GM12878 (cell line): Measurements from ENCODE around the gene FTHL17. TPM values are rescaled to one million over a fixed set of nuclear protein-coding genes. Genes with fewer than 3 reads are reported as not detected.

ENCODE experiments used
- ATAC-seq: fragments of 200-7000 bp; cut with Tn5 transposase; 3 replicates; pipeline ENCODE4 v1.9.1; 2020; ENCODE audit warnings: mild to moderate bottlenecking, moderate library complexity
- BruUV-seq: library from RNA; stranded (reverse); fragments of 400-500 nt; replicated peaks from 2 replicates; lab custom pipeline; 2021; lab: Mats Ljungman, UMichigan
- CTCF ChIA-PET: fragments of 300-600 bp; sonication (Branson Sonifier 250); formaldehyde crosslinking; extraction: SDS; loops from one replicate; lab custom pipeline; 2021; ENCODE audit warnings: inconsistent platforms; lab: Yijun Ruan, JAX
- POLR2A ChIA-PET: fragments of 350-600 bp; formaldehyde crosslinking; extraction: SDS; loops from one replicate; lab custom pipeline; 2021; ENCODE audit warnings: inconsistent platforms; lab: Charles Lee
- RAD21 ChIA-PET: fragments of 300-600 bp; sonication (Branson Sonifier 250); formaldehyde crosslinking; loops from one replicate; lab custom pipeline; 2023; ENCODE audit warnings: antibody characterized with exemption; ENCODE audit not compliant: unreplicated experiment; lab: Charles Lee
- SMC1A ChIA-PET: fragments of 300-600 bp; sonication (Branson Sonifier 250); formaldehyde crosslinking; loops from one replicate; lab custom pipeline; 2023; ENCODE audit not compliant: unreplicated experiment, uncharacterized antibody; lab: Charles Lee
- DNase-seq: peaks from one replicate; pipeline ENCODE4 v3.0.0-alpha.2; 2011; ENCODE audit warnings: low read depth, low spot score
- FAIRE-seq: peaks from 3 replicates; lab custom pipeline; 2011; peaks lifted over from hg19 to GRCh38; lab: Jason Lieb, UNC
- H2AFZ ChIP-seq: 2 replicates; pipeline ENCODE4 v1.6.0; 2011; ENCODE audit warnings: low read depth, low read length, control low read depth; ENCODE audit not compliant: control insufficient read depth
- H3K27ac ChIP-seq: 2 replicates; pipeline ENCODE4 v1.5.1; 2011; ENCODE audit warnings: control low read depth; ENCODE audit not compliant: control insufficient read depth, insufficient read depth
- H3K27me3 ChIP-seq, 2 experiments: replicated peaks in 1 of 2; 2 replicates each; pipeline versions ENCODE4 v1.6.0 to v1.6.1; 2011; ENCODE audit warnings: low read length in 1 of 2; ENCODE audit not compliant: control insufficient read depth in 2 of 2, insufficient read depth in 2 of 2
- H3K36me3 ChIP-seq, 2 experiments: 2 replicates each; pipeline ENCODE4 v1.5.1; 2011; ENCODE audit warnings: low read length in 1 of 2; ENCODE audit not compliant: control insufficient read depth in 2 of 2, insufficient read depth in 2 of 2
- H3K4me1 ChIP-seq: 2 replicates; pipeline ENCODE4 v1.6.1; 2011; ENCODE audit warnings: mild to moderate bottlenecking, low read length, moderate library complexity, mixed read lengths; ENCODE audit not compliant: control insufficient read depth, insufficient read depth
- H3K4me2 ChIP-seq: 2 replicates; pipeline ENCODE4 v1.6.0; 2011; ENCODE audit warnings: control low read depth; ENCODE audit not compliant: control insufficient read depth, insufficient read depth
- H3K4me3 ChIP-seq: fragments of 200-600 bp; sonication (generic); 2 replicates; pipeline ENCODE4 v1.5.1; 2016
- H3K79me2 ChIP-seq: 2 replicates; pipeline ENCODE4 v1.6.0; 2011; ENCODE audit warnings: low read length; ENCODE audit not compliant: control insufficient read depth, insufficient read depth
- H3K9ac ChIP-seq: 2 replicates; pipeline ENCODE4 v1.8.0; 2011; ENCODE audit warnings: low read length, control low read depth, mixed read lengths; ENCODE audit not compliant: control insufficient read depth, insufficient read depth
- H3K9me3 ChIP-seq: replicated peaks from 3 replicates; pipeline ENCODE4 v1.5.1; 2011; ENCODE audit warnings: mild to moderate bottlenecking, low read length; ENCODE audit not compliant: control insufficient read depth, insufficient read depth
- H4K20me1 ChIP-seq: 2 replicates; pipeline ENCODE4 v1.6.0; 2011; ENCODE audit not compliant: control insufficient read depth, insufficient read depth
- HDGF ChIP-seq: fragments of 450-650 bp; IDR thresholded peaks from 2 replicates; pipeline ENCODE4 v1.6.1; 2016; ENCODE audit warnings: antibody characterized with exemption
- MXI1 ChIP-seq: fragments of 150-350 bp; IDR thresholded peaks from 2 replicates; pipeline ENCODE4 v1.6.1; 2011; ENCODE audit warnings: low read depth, mild to moderate bottlenecking, inconsistent platforms, low read length, improper control_type of control experiment
- MYB ChIP-seq: fragments of 150-350 bp; IDR thresholded peaks from 2 replicates; pipeline ENCODE4 v1.6.1; 2014; ENCODE audit warnings: mild to moderate bottlenecking, low read depth, low read length, borderline replicate concordance
- SKIL ChIP-seq: fragments of 450-650 bp; IDR thresholded peaks from 2 replicates; pipeline ENCODE4 v1.6.1; 2017; ENCODE audit warnings: mild to moderate bottlenecking, low read depth, inconsistent platforms; ENCODE audit not compliant: poor library complexity, severe bottlenecking
- WGBS: methylation state at CpG from one replicate; pipeline ENCODE4 v1.1.6; 2016; ENCODE audit warnings: low lambda C conversion rate; ENCODE audit not compliant: insufficient replicate concordance, insufficient coverage; ENCODE audit errors: missing lambda C conversion rate; 5-methylcytosine and 5-hydroxymethylcytosine counted together
- in situ Hi-C: fragments of 300-500 bp; cut with MboI; formaldehyde crosslinking; loops from 9 replicates; pipeline ENCODE4 v1.14.3; 2018; ENCODE audit warnings: mixed read lengths
- intact Hi-C: fragments of 100-400 bp; cut with micrococcal nuclease; formaldehyde crosslinking; loops from one replicate; pipeline ENCODE4 v1.14.2; 2022; ENCODE audit not compliant: unreplicated experiment
- polyA plus RNA-seq, 11 experiments: library from polyadenylated mRNA; depleted of rRNA in 4 of 11; unstranded in 6 of 11; stranded (reverse) in 5 of 11; fragments of >200 nt; fragmentation: Nextera tagmentation in 4 of 11; fragmentation: Illumina TruSeq in 1 of 11; extraction: Ambion mirVana in 4 of 11; extraction: Trizol in 1 of 11; gene quantifications; 1 replicate in 1 of 11; 2 replicates in 10 of 11; pipeline versions ENCODE4 v1.2.1 to v1.2.3, GENCODE V29; 2011 to 2016; ENCODE audit warnings: inconsistent platforms in 2 of 11, missing spikeins in 2 of 11, low read depth in 1 of 11
- total RNA-seq, 4 experiments: library from RNA; depleted of rRNA in 3 of 4; stranded (reverse); fragments of >200 nt in 3 of 4; fragmentation: Illumina TruSeq in 1 of 4; extraction: Trizol in 1 of 4; gene quantifications; 2 replicates each; pipeline versions ENCODE4 v1.2.1 to v1.2.3, GENCODE V29; 2013 to 2021

The FTHL17 gene
- total and polyA plus RNA-seq, 10 of the 15 experiments (the other 5 are each of a cell fraction or from before 2014, with no cell fraction given) = not detected

- intact Hi-C loops (no loop called here), in situ Hi-C loops (no loop called here)
- no peak overlapping the region for H2AFZ ChIP-seq
- ChIA-PET RAD21 (no interaction called here), POLR2A (no interaction called here), CTCF (interaction anchor here (1.2 to 2.0 kb wide), 2 partner anchors 13 to 15 kb away, joined by 4 to 7 read pairs; no protein-coding TSS in a partner anchor), SMC1A (interaction anchor here (0.8 kb wide), 1 partner anchor 116 kb away, joined by 3 read pairs; no protein-coding TSS in a partner anchor)
- TF ChIP-seq MYB (no peak), SKIL (no peak), HDGF (no peak), MXI1 (no peak)
- H3K79me2 ChIP-seq = no peaks in the 10 kb centered on the region
- no peak overlapping the region for H3K9ac ChIP-seq
- no peaks in the 10 kb centered on the region; the same call in 2 of the 3 replicates for H3K9me3 ChIP-seq
- no peaks in the 10 kb centered on the region for H3K36me3 ChIP-seq
- H4K20me1 ChIP-seq = no peaks in the 10 kb centered on the region
- H3K4me1 ChIP-seq = no peaks in the 10 kb centered on the region
- FAIRE-seq (no peak), ATAC-seq (no peak), DNase-seq (no peak)
- no peak overlapping the region for H3K27ac ChIP-seq
- no TSS peak for BruUV-seq
- H3K27me3 ChIP-seq = 0 out of 4 replicates have a peak, but pooled peaks cover 0 to 1% of the 10 kb centered on the region in 2 experiments
- no peak overlapping the region for H3K4me3 ChIP-seq
- 11% methylated on average over 2 of the region's 2 CpGs for WGBS
- H3K4me2 ChIP-seq = no peak overlapping the region
Measured at GRCh38 chrX:31021537-31021936, 50.3 kb downstream of the FTHL17 start.

Other genes starting within 250 kb of the FTHL17 start
- 7.3 and 9.5 TPM in 2 replicates for gene TAB3, start 182.8 kb downstream of the FTHL17 start, total RNA-seq (2014; rRNA removed)
- 9.3 and 9.8 TPM in 2 replicates for gene TAB3, start 182.8 kb downstream of the FTHL17 start, total RNA-seq (2014; rRNA removed; fragmentation: Illumina TruSeq; extraction: Trizol)
- gene TAB3, start 182.8 kb downstream of the FTHL17 start, total RNA-seq (2021) = 8.8 and 10.7 TPM in 2 replicates
- gene TAB3, start 182.8 kb downstream of the FTHL17 start, polyA plus RNA-seq (2011; rRNA removed) = 22.1 and 23.5 TPM in 2 replicates
- gene TAB3, start 182.8 kb downstream of the FTHL17 start, polyA plus RNA-seq (2014; fragmentation: Illumina TruSeq; extraction: Trizol) = 11.9 and 21.5 TPM in 2 replicates
- 1 to 10 TPM; 1.7 to 2.0 TPM for gene TAB3, start 182.8 kb downstream of the FTHL17 start, polyA plus RNA-seq (2014; fragmentation: Nextera tagmentation; extraction: Ambion mirVana)
- 9.6 and 12.0 TPM in 2 replicates for gene TAB3, start 182.8 kb downstream of the FTHL17 start, polyA plus RNA-seq (2014; rRNA removed)
- 1 to 10 TPM; 8.2 to 8.8 TPM for gene TAB3, start 182.8 kb downstream of the FTHL17 start, polyA plus RNA-seq (2016; fragmentation: Nextera tagmentation; extraction: Ambion mirVana)